GM23338 (cell line): Measurements from ENCODE around the gene STOX1. TPM values are rescaled to one million over a fixed set of nuclear protein-coding genes. Genes with fewer than 3 reads are reported as not detected.

Experiments used
- CREB1 ChIP-seq: fragments of 250-450 bp; sonication (Bioruptor Pico); IDR thresholded peaks from 2 replicates; pipeline ENCODE4 v1.5.0; 2020; ENCODE audit warnings: low read depth, mild to moderate bottlenecking, moderate library complexity
- CTCF ChIP-seq, 2 experiments: fragments of 200-600 bp in 1 of 2; sonication (generic) in 1 of 2; conservative IDR thresholded peaks; 2 replicates each; pipeline versions ENCODE4 v1.5.1 to v1.6.1; 2016 to 2017; ENCODE audit warnings: antibody characterized with exemption in 2 of 2, low read depth in 2 of 2, mild to moderate bottlenecking in 2 of 2, moderate library complexity in 1 of 2
- EZH2phosphoT487 ChIP-seq: fragments of 200-600 bp; sonication (generic); IDR thresholded peaks from one replicate; pipeline ENCODE4 v1.8.1; 2018; ENCODE audit warnings: antibody characterized with exemption; ENCODE audit not compliant: unreplicated experiment
- JUNB ChIP-seq: IDR thresholded peaks from one replicate; pipeline ENCODE4 v1.6.1; 2016; ENCODE audit warnings: antibody characterized with exemption; ENCODE audit not compliant: unreplicated experiment
- NANOG ChIP-seq: IDR thresholded peaks from 2 replicates; pipeline ENCODE4 v1.6.1; 2016; ENCODE audit warnings: antibody characterized with exemption, borderline replicate concordance
- POLR2AphosphoS5 ChIP-seq: IDR thresholded peaks from 2 replicates; pipeline ENCODE4 v1.6.1; 2016; ENCODE audit warnings: antibody characterized with exemption, low read depth
- STAT1 ChIP-seq: IDR thresholded peaks from one replicate; pipeline ENCODE4 v1.6.1; 2016; ENCODE audit warnings: antibody characterized with exemption; ENCODE audit not compliant: unreplicated experiment
- ZNF114 ChIP-seq: fragments of 250-450 bp; sonication (Bioruptor Pico); IDR thresholded peaks from 2 replicates; pipeline ENCODE4 v1.5.0; 2020; ENCODE audit warnings: mild to moderate bottlenecking, moderate library complexity
- ZNF331 ChIP-seq: fragments of 250-450 bp; sonication (Bioruptor Pico); IDR thresholded peaks from 2 replicates; pipeline ENCODE4 v1.5.0; 2020; ENCODE audit warnings: low read depth, mild to moderate bottlenecking, moderate library complexity
- ZNF462 ChIP-seq: fragments of 250-450 bp; sonication (Bioruptor Pico); IDR thresholded peaks from 2 replicates; pipeline ENCODE4 v1.5.0; 2020; ENCODE audit warnings: mild to moderate bottlenecking, moderate library complexity
- polyA plus RNA-seq: library from polyadenylated mRNA; unstranded; fragments of >200 nt; fragmentation: Nextera tagmentation; extraction: Ambion mirVana; gene quantifications from 2 replicates; pipeline ENCODE4 v1.2.1, GENCODE V29; 2016
- total RNA-seq: library from RNA; depleted of rRNA; stranded (reverse); fragments of >200 nt; shearing (Covaris generic); gene quantifications from 2 replicates; pipeline ENCODE4 v1.2.3, GENCODE V29; 2014

The STOX1 gene
- total and polyA plus RNA-seq, 2 experiments from 2014 or later = 1.6 to 2.2 TPM

GRCh38 chr10:68795886-68796532 lies 31.3 kb upstream of the STOX1 start (continued):
- no peak for TF ChIP-seq ZNF462 (CRISPR knock-in tag)
- no peak for TF ChIP-seq CTCF (conservative IDR thresholded peaks at IDR 0.05; ENCODE audit: low read depth in 2 of 2)
- no peak for TF ChIP-seq EZH2phosphoT487
- no peak for TF ChIP-seq JUNB
- no peak for TF ChIP-seq NANOG
- no peak for TF ChIP-seq POLR2AphosphoS5
- TF ChIP-seq ZNF331 (CRISPR knock-in tag) = no peak
- TF ChIP-seq STAT1 = no peak
- TF ChIP-seq CREB1 (CRISPR knock-in tag) = no peak
- no peak for TF ChIP-seq ZNF114
